PC-3 (cell line): ENCODE data around the gene C5orf47. TPM values are rescaled to one million over a fixed set of nuclear protein-coding genes. Genes with fewer than 3 reads are reported as not detected.

ENCODE experiments used
- ATAC-seq: fragments of 200-7000 bp; cut with Tn5 transposase; 2 replicates; pipeline ENCODE4 v1.9.1; 2020; ENCODE audit warnings: mild to moderate bottlenecking, moderate library complexity
- BruUV-seq: library from RNA; stranded (reverse); fragments of 400-500 nt; replicated peaks from 2 replicates; lab custom pipeline; 2021; lab: Mats Ljungman, UMichigan
- CTCF ChIA-PET: fragments of 300-600 bp; sonication (Branson Sonifier 250); formaldehyde crosslinking; loops from one replicate; lab custom pipeline; 2022; ENCODE audit warnings: antibody characterized with exemption; lab: Charles Lee
- POLR2A ChIA-PET: fragments of 300-600 bp; sonication (Branson Sonifier 250); formaldehyde crosslinking; loops from one replicate; lab custom pipeline; 2022; ENCODE audit warnings: antibody characterized with exemption; ENCODE audit not compliant: unreplicated experiment; lab: Charles Lee
- DNase-seq: peaks from one replicate; pipeline ENCODE4 v3.0.0-alpha.2; 2015
- H2AFZ ChIP-seq: fragments of 300-600 bp; sonication (generic); 2 replicates; pipeline ENCODE4 v1.6.0; 2016; ENCODE audit warnings: antibody characterized with exemption, low read length
- H3F3A ChIP-seq: fragments of 300-600 bp; sonication (generic); one replicate; pipeline ENCODE4 v1.6.0; 2017; ENCODE audit warnings: antibody characterized with exemption, low read length, control low read depth, mild to moderate bottlenecking; ENCODE audit not compliant: unreplicated experiment
- H3K27ac ChIP-seq: fragments of 300-600 bp; sonication (generic); 2 replicates; pipeline ENCODE4 v1.5.1; 2016; ENCODE audit warnings: mild to moderate bottlenecking, low read length
- H3K27me3 ChIP-seq: fragments of 300-600 bp; sonication (generic); 2 replicates; pipeline ENCODE4 v1.6.1; 2016; ENCODE audit warnings: low read length, mixed read lengths
- H3K36me3 ChIP-seq: fragments of 300-600 bp; sonication (generic); 2 replicates; pipeline ENCODE4 v1.6.1; 2016; ENCODE audit warnings: low read depth, mixed run types, low read length, mixed read lengths
- H3K4me1 ChIP-seq: fragments of 300-600 bp; sonication (generic); 2 replicates; pipeline ENCODE4 v1.5.1; 2016; ENCODE audit warnings: low read length; ENCODE audit not compliant: insufficient read depth
- H3K4me2 ChIP-seq: fragments of 300-600 bp; sonication (generic); 2 replicates; pipeline ENCODE4 v1.6.0; 2016; ENCODE audit warnings: low read length
- H3K4me3 ChIP-seq: fragments of 300-600 bp; sonication (generic); 2 replicates; pipeline ENCODE4 v1.5.1; 2016; ENCODE audit warnings: mild to moderate bottlenecking, low read length, mixed read lengths
- H3K79me2 ChIP-seq: fragments of 300-600 bp; sonication (generic); 2 replicates; pipeline ENCODE4 v1.6.1; 2017; ENCODE audit warnings: low read length, mixed read lengths
- H3K9ac ChIP-seq: fragments of 300-600 bp; sonication (generic); 2 replicates; pipeline ENCODE4 v1.6.0; 2016; ENCODE audit warnings: mild to moderate bottlenecking, low read length
- H3K9me2 ChIP-seq: fragments of 300-600 bp; sonication (generic); replicated peaks from 2 replicates; pipeline ENCODE4 v1.6.1; 2016; ENCODE audit warnings: mixed run types, low read length, mixed read lengths
- H3K9me3 ChIP-seq: fragments of 300-600 bp; sonication (generic); 2 replicates; pipeline ENCODE4 v1.6.1; 2016; ENCODE audit warnings: low read length, mixed read lengths
- H4K20me1 ChIP-seq: fragments of 300-600 bp; sonication (generic); 2 replicates; pipeline ENCODE4 v1.6.1; 2016; ENCODE audit warnings: low read length, mixed read lengths
- CTCF ChIP-seq: fragments of 300-600 bp; sonication (generic); conservative IDR thresholded peaks from 2 replicates; pipeline ENCODE4 v1.5.1; 2017; ENCODE audit warnings: antibody characterized with exemption, low read depth, mild to moderate bottlenecking, low read length
- EZH2 ChIP-seq: fragments of 300-600 bp; sonication (generic); IDR thresholded peaks from one replicate; pipeline ENCODE4 v1.6.1; 2017; ENCODE audit warnings: antibody characterized with exemption, mild to moderate bottlenecking, low read length; ENCODE audit not compliant: unreplicated experiment
- EZH2phosphoT487 ChIP-seq: fragments of 300-600 bp; sonication (generic); IDR thresholded peaks from 2 replicates; pipeline ENCODE4 v1.6.1; 2018; ENCODE audit warnings: mild to moderate bottlenecking, antibody characterized with exemption, low read length, borderline replicate concordance
- intact Hi-C: fragments of 100-400 bp; cut with micrococcal nuclease; formaldehyde crosslinking; loops from 2 replicates; pipeline ENCODE4 v1.9.0; 2023
- total RNA-seq: library from RNA; depleted of rRNA; stranded (reverse); fragments of >200 nt; gene quantifications from 2 replicates; pipeline ENCODE4 v1.2.3, GENCODE V29; 2014

C5orf47 gene
- total RNA-seq, 1 experiment from 2014 or later = not detected

GRCh38 chr5:174044466-174045254 is 55.7 kb downstream of the C5orf47 start:
- Histone ChIP-seq H3K27me3 (peaks cover 27% of the 10 kb centered on the region), H3K4me2 (no peak overlapping the region), H4K20me1 (no peaks in the 10 kb centered on the region), H3K4me3 (no peak overlapping the region), H3K27ac (no peak overlapping the region), H3K9me2 (no peaks in the 10 kb centered on the region; the same call in 1 of the 2 replicates), H3K9ac (no peak overlapping the region), H3K36me3 (no peaks in the 10 kb centered on the region), H3K4me1 (no peaks in the 10 kb centered on the region), H2AFZ (no peak overlapping the region), H3K9me3 (no peaks in the 10 kb centered on the region), H3F3A (no peaks in the 10 kb centered on the region), H3K79me2 (no peaks in the 10 kb centered on the region)
- ChIA-PET CTCF (interaction anchor here (1.1 to 1.3 kb wide), 3 partner anchors 71 to 272 kb away, joined by 5 to 39 read pairs (median 5); no protein-coding TSS in a partner anchor), POLR2A (no interaction called here)
- no TSS peak for BruUV-seq
- ATAC-seq = no peak
- no peak for DNase-seq
- TF ChIP-seq EZH2 (no peak), CTCF (no peak), EZH2phosphoT487 (no peak)
- intact Hi-C loops = loop anchor here (1.0 to 2.0 kb wide), 3 partner anchors 60 to 273 kb away; no protein-coding TSS in a partner anchor

DNA sequence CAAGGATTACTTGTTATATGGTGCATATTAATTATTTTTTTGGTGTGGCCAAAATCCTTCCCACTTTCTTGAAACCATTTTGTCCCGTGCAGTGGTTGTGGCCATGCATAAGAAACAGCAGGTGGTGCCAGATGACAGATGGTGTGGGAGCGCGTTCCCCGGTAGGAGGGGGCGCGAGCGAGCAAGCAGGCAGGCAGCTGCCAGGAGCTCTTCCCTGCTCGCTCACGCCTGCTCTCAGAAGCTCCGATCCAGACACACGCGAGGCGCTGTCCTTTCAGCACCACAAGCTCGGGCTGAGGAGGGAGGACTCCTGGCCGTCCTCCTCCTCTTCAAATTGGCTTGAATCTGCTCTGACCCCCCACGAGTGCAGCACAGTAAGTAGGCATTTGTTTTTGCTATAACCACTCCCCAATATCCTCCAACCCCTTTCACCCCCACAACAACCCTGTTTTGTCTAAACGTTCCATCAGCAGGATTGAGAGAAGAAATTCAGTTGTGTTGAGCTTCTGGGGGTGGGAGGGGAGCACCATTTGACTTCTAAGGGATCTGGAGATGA is 56.6 kb downstream of the C5orf47 start, which contains the start of gene NSG2:
Gene NSG2 (plus strand): TSS at position 237 of the 556 bp plus-strand sequence. CDS start 1,050 bp downstream, outside the sequence.
- CTCF ChIA-PET = interaction anchor here (0.6 to 1.3 kb wide), 8 partner anchors 72 to 1155 kb away, joined by 3 to 39 read pairs (median 4); no protein-coding TSS in a partner anchor
- intact Hi-C loops = loop anchor here (1.0 to 2.0 kb wide), 3 partner anchors 61 to 272 kb away; no protein-coding TSS in a partner anchor
- Histone ChIP-seq H3K27me3 (peaks cover 18% of the 10 kb centered on the region; the same call in 1 of the 2 replicates), H3K36me3 (no peaks in the 10 kb centered on the region), H3K9ac (no peak within 1 kb of the TSS), H3F3A (no peaks in the 10 kb centered on the region), H3K4me2 (no peak within 1 kb of the TSS), H3K4me1 (no peaks in the 10 kb centered on the region), H3K4me3 (no peak within 1 kb of the TSS), H3K27ac (no peak within 1 kb of the TSS), H2AFZ (no peak within 1 kb of the TSS), H3K79me2 (no peaks in the 10 kb centered on the region), H3K9me3 (no peaks in the 10 kb centered on the region), H4K20me1 (no peaks in the 10 kb centered on the region), H3K9me2 (no peaks in the 10 kb centered on the region; the same call in 1 of the 2 replicates)
- POLR2A ChIA-PET = interaction anchor here (0.5 to 0.6 kb wide), 2 partner anchors 10 to 1268 kb away, joined by 3 to 8 read pairs; no protein-coding TSS in a partner anchor
- TF ChIP-seq EZH2 (no peak), CTCF (peak; percentile 97)
- BruUV-seq = no TSS peak
- peak; percentile 100 for ATAC-seq
- DNase-seq = peak; percentile 95
